ENCODE results near the gene ANAPC2. TPM values are rescaled to one million over a fixed set of nuclear protein-coding genes. Genes with fewer than 3 reads are reported as not detected.

ANAPC2 gene
- total and polyA plus RNA-seq, 5 donors from 2014 or later = 7.5 to 127 (median 8.0) TPM

GRCh38 chr9:137175345-137175961 is 12.9 kb downstream of the ANAPC2 start:
- no peaks in the 10 kb centered on the region for H3K27me3 ChIP-seq (ENCODE audit: control insufficient read depth, insufficient read depth, low read length)
- Mint-ChIP-seq H3K27me3 (peaks cover 11% of the 10 kb centered on the region), H3K27ac (no peak overlapping the region), H3K4me3 (no peak overlapping the region), H3K4me1 (peaks cover 0 to 9% (median 0%) of the 10 kb centered on the region in 4 donors), H3K9me3 (no peaks in the 10 kb centered on the region), H3K36me3 (peaks cover 9% of the 10 kb centered on the region)
- no peaks in the 10 kb centered on the region for H3K9me3 ChIP-seq (ENCODE audit: control insufficient read depth in 2 of 2, low read length in 2 of 2)
- no peak for DNase-seq
- H3K4me1 ChIP-seq (ENCODE audit: control insufficient read depth, insufficient read depth, low read length, poor library complexity, severe bottlenecking) = peaks cover 8% of the 10 kb centered on the region
- H3K4me3 ChIP-seq (ENCODE audit: low read depth, low read length) = no peak overlapping the region
- no peak for ATAC-seq (ENCODE audit: low read depth in 2 of 2)
- H3K27ac ChIP-seq (ENCODE audit: insufficient read depth, low read length, poor library complexity, severe bottlenecking) = no peak overlapping the region
- H3K36me3 ChIP-seq (ENCODE audit: control insufficient read depth, insufficient read depth, low read length) = peaks cover 11% of the 10 kb centered on the region

GRCh38 chr9:137174722-137175293 is 13.6 kb downstream of the ANAPC2 start:
- Histone ChIP-seq H3K27me3 (ENCODE audit: control insufficient read depth, insufficient read depth, low read length) (no peaks in the 10 kb centered on the region), H3K4me3 (ENCODE audit: low read depth, low read length) (no peak overlapping the region), H3K36me3 (ENCODE audit: control insufficient read depth, insufficient read depth, low read length) (peaks cover 6% of the 10 kb centered on the region), H3K9me3 (ENCODE audit: control insufficient read depth in 2 of 2, low read length in 2 of 2) (no peaks in the 10 kb centered on the region), H3K27ac (ENCODE audit: insufficient read depth, low read length, poor library complexity, severe bottlenecking) (no peak overlapping the region), H3K4me1 (ENCODE audit: control insufficient read depth, insufficient read depth, low read length, poor library complexity, severe bottlenecking) (peaks cover 8% of the 10 kb centered on the region)
- DNase-seq (no peak), ATAC-seq (ENCODE audit: low read depth in 2 of 2) (no peak)
- Mint-ChIP-seq H3K27me3 (peaks cover 14% of the 10 kb centered on the region), H3K27ac (no peak overlapping the region), H3K36me3 (peaks cover 9% of the 10 kb centered on the region), H3K9me3 (no peaks in the 10 kb centered on the region), H3K4me1 (peaks cover 0 to 9% (median 0%) of the 10 kb centered on the region in 4 donors), H3K4me3 (no peak overlapping the region)

GRCh38 chr9:137173796-137174664 is 14.3 kb downstream of the ANAPC2 start:
- ATAC-seq (ENCODE audit: low read depth in 2 of 2) (no peak), DNase-seq (no peak)
- Mint-ChIP-seq H3K9me3 (no peaks in the 10 kb centered on the region), H3K4me3 (no peak overlapping the region), H3K4me1 (peaks cover 0 to 9% (median 0%) of the 10 kb centered on the region in 4 donors), H3K36me3 (peaks cover 5% of the 10 kb centered on the region), H3K27me3 (peaks cover 14% of the 10 kb centered on the region), H3K27ac (peak overlapping the region in 1 of 3 donors; percentile 79)
- no peak overlapping the region for H3K4me3 ChIP-seq (ENCODE audit: low read depth, low read length)
- no peaks in the 10 kb centered on the region for H3K9me3 ChIP-seq (ENCODE audit: control insufficient read depth in 2 of 2, low read length in 2 of 2)
- no peaks in the 10 kb centered on the region for H3K27me3 ChIP-seq (ENCODE audit: control insufficient read depth, insufficient read depth, low read length)
- H3K36me3 ChIP-seq (ENCODE audit: control insufficient read depth, insufficient read depth, low read length) = peaks cover under 1% of the 10 kb centered on the region
- peaks cover 15% of the 10 kb centered on the region for H3K4me1 ChIP-seq (ENCODE audit: control insufficient read depth, insufficient read depth, low read length, poor library complexity, severe bottlenecking)
- no peak overlapping the region for H3K27ac ChIP-seq (ENCODE audit: insufficient read depth, low read length, poor library complexity, severe bottlenecking)

DNA sequence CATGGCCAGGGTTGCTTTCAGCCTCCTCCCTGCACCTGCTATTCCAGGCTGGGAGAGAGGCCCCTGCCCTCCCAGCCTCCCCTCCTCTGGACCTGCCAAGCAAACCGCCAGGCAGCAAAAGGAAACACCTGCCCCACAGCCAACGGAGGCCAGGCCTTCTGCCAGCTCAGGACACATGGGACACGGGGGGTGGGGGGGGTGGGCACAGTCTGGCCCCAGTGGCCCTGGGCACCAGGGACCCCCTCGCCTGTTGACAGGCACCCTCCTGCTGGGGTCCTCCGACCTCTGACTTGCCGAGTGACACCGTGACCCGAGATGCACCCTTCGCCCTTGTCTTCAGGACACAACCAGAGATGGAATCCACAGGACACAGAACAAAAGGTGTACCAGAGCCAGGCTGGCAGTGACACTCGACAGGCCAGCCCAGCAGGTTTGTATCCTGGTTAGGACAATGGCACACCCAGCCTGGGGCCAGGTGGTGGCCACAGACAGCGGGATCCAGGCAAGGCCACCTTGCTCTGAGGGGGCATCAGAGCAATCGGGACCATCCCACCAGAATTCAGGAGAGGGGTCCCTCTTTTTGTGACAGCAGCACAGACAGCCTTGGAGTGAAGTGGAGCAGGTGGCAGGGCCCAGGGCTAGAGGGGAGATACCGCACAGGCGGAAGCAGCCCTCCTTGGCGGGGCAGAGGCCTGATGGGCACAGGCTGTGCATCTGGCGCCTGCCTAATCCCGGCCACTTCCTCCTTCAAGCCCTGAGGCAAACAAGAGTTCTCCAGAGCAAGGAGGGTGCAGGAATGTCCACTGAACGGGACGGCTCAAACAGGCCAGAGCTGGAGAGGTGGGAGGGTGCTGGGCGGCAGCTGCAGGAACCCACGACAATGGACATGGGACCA is 15.2 kb downstream of the ANAPC2 start:
- no peaks in the 10 kb centered on the region for H3K27me3 ChIP-seq (ENCODE audit: control insufficient read depth, insufficient read depth, low read length)
- DNase-seq (no peak), ATAC-seq (ENCODE audit: low read depth in 2 of 2) (no peak)
- Mint-ChIP-seq H3K9me3 (no peaks in the 10 kb centered on the region), H3K27ac (peak overlapping the region in 1 of 3 donors; percentile 79), H3K4me1 (peaks cover 0 to 9% (median 0%) of the 10 kb centered on the region in 4 donors), H3K36me3 (peaks cover 5% of the 10 kb centered on the region), H3K27me3 (peaks cover 14% of the 10 kb centered on the region), H3K4me3 (peak overlapping the region in 1 of 4 donors; percentile 46)
- no peaks in the 10 kb centered on the region for H3K9me3 ChIP-seq (ENCODE audit: control insufficient read depth in 2 of 2, low read length in 2 of 2)
- H3K4me3 ChIP-seq (ENCODE audit: low read depth, low read length) = no peak overlapping the region
- no peaks in the 10 kb centered on the region for H3K36me3 ChIP-seq (ENCODE audit: control insufficient read depth, insufficient read depth, low read length)
- H3K27ac ChIP-seq (ENCODE audit: insufficient read depth, low read length, poor library complexity, severe bottlenecking) = no peak overlapping the region
- H3K4me1 ChIP-seq (ENCODE audit: control insufficient read depth, insufficient read depth, low read length, poor library complexity, severe bottlenecking) = peaks cover 17% of the 10 kb centered on the region

GRCh38 chr9:137171149-137171900 is 17.0 kb downstream of the ANAPC2 start:
- H3K4me1 Mint-ChIP-seq = peaks cover 0 to 8% (median 0%) of the 10 kb centered on the region in 4 donors
- H3K4me3 ChIP-seq (ENCODE audit: low read depth, low read length) = no peak overlapping the region
- H3K9me3 Mint-ChIP-seq = peaks cover 0 to 1% (median 0%) of the 10 kb centered on the region in 7 donors
- no peaks in the 10 kb centered on the region for H3K27me3 ChIP-seq (ENCODE audit: control insufficient read depth, insufficient read depth, low read length)
- H3K27ac ChIP-seq (ENCODE audit: insufficient read depth, low read length, poor library complexity, severe bottlenecking) = no peak overlapping the region
- DNase-seq (no peak), ATAC-seq (ENCODE audit: low read depth in 2 of 2) (no peak)
- no peaks in the 10 kb centered on the region for H3K36me3 Mint-ChIP-seq
- H3K4me1 ChIP-seq (ENCODE audit: control insufficient read depth, insufficient read depth, low read length, poor library complexity, severe bottlenecking) = peaks cover 23% of the 10 kb centered on the region
- peaks cover 15% of the 10 kb centered on the region for H3K27me3 Mint-ChIP-seq
- no peaks in the 10 kb centered on the region for H3K36me3 ChIP-seq (ENCODE audit: control insufficient read depth, insufficient read depth, low read length)
- no peaks in the 10 kb centered on the region for H3K9me3 ChIP-seq (ENCODE audit: control insufficient read depth in 2 of 2, low read length in 2 of 2)
- H3K27ac Mint-ChIP-seq = no peak overlapping the region
- no peak overlapping the region for H3K4me3 Mint-ChIP-seq

- H3K27ac ChIP-seq (ENCODE audit: insufficient read depth, low read length, poor library complexity, severe bottlenecking) = no peak overlapping the region
- DNase-seq (no peak), ATAC-seq (ENCODE audit: low read depth in 2 of 2) (no peak)
- H3K4me3 Mint-ChIP-seq = peak overlapping the region in 1 of 4 donors; percentile 47
- no peaks in the 10 kb centered on the region for H3K9me3 ChIP-seq (ENCODE audit: control insufficient read depth in 2 of 2, low read length in 2 of 2)
- peaks cover 0 to 1% (median 0%) of the 10 kb centered on the region in 7 donors for H3K9me3 Mint-ChIP-seq
- peaks cover 0 to 6% (median 0%) of the 10 kb centered on the region in 4 donors for H3K4me1 Mint-ChIP-seq
- H3K36me3 ChIP-seq (ENCODE audit: control insufficient read depth, insufficient read depth, low read length) = no peaks in the 10 kb centered on the region
- H3K36me3 Mint-ChIP-seq = no peaks in the 10 kb centered on the region
- H3K4me1 ChIP-seq (ENCODE audit: control insufficient read depth, insufficient read depth, low read length, poor library complexity, severe bottlenecking) = peaks cover 23% of the 10 kb centered on the region
- no peaks in the 10 kb centered on the region for H3K27me3 ChIP-seq (ENCODE audit: control insufficient read depth, insufficient read depth, low read length)
- H3K27ac Mint-ChIP-seq = no peak overlapping the region
- no peak overlapping the region for H3K4me3 ChIP-seq (ENCODE audit: low read depth, low read length)
- H3K27me3 Mint-ChIP-seq = peaks cover 17% of the 10 kb centered on the region
Measured at GRCh38 chr9:137170486-137171148, 17.7 kb downstream of the ANAPC2 start.
